Measurements from ENCODE around the gene FAF1. TPM values are rescaled to one million over a fixed set of nuclear protein-coding genes. Genes with fewer than 3 reads are reported as not detected.

FAF1 gene
- total RNA-seq, 1 donor from 2014 or later, result 52.7 TPM

DNA sequence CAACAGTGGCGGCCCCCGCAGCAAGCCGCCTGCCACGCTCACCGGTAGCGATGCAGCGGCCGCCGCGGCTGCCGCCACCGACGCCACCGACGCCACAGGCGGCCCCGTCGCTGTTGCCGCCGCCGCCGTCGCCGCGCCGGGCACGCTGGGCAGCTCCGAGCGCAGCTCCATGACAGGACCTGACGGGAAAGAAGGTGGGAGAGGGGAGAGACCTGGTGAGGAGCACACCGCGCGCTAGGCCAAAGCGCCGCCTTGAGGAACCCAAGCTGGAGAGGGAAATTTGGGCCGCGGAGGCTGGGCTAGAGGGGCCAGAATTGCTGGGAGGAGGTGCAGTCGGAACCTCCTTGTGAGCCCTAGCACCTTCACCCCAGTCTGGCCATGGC is 538.7 kb downstream of the FAF1 start:
- TF ChIP-seq, protein P1, sequence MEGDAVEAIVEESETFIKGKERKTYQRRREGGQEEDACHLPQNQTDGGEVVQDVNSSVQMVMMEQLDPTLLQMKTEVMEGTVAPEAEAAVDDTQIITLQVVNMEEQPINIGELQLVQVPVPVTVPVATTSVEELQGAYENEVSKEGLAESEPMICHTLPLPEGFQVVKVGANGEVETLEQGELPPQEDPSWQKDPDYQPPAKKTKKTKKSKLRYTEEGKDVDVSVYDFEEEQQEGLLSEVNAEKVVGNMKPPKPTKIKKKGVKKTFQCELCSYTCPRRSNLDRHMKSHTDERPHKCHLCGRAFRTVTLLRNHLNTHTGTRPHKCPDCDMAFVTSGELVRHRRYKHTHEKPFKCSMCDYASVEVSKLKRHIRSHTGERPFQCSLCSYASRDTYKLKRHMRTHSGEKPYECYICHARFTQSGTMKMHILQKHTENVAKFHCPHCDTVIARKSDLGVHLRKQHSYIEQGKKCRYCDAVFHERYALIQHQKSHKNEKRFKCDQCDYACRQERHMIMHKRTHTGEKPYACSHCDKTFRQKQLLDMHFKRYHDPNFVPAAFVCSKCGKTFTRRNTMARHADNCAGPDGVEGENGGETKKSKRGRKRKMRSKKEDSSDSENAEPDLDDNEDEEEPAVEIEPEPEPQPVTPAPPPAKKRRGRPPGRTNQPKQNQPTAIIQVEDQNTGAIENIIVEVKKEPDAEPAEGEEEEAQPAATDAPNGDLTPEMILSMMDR (IDR thresholded peaks at IDR 0.05; ENCODE audit: insufficient read depth, low read length, severe bottlenecking), result no peak
- Histone ChIP-seq H3K27me3 (ENCODE audit: control insufficient read depth, insufficient read depth, low read length) (peaks cover 56% of the 10 kb centered on the region), H3K36me3 (ENCODE audit: control insufficient read depth, insufficient read depth, low read length) (no peaks in the 10 kb centered on the region), H3K4me3 (ENCODE audit: low read depth, low read length) (no peak overlapping the region)
- FAIRE-seq (no peak), DNase-seq (ENCODE audit: low read depth) (no peak)

GRCh38 chr1:50420689-50421365 is 539.2 kb downstream of the FAF1 start:
- Histone ChIP-seq H3K4me3 (ENCODE audit: low read depth, low read length) (no peak overlapping the region), H3K27me3 (ENCODE audit: control insufficient read depth, insufficient read depth, low read length) (peaks cover 54% of the 10 kb centered on the region), H3K36me3 (ENCODE audit: control insufficient read depth, insufficient read depth, low read length) (no peaks in the 10 kb centered on the region)
- FAIRE-seq, result no peak
- TF ChIP-seq, protein P1 (IDR thresholded peaks at IDR 0.05; ENCODE audit: insufficient read depth, low read length, severe bottlenecking), result no peak
- no peak for DNase-seq (ENCODE audit: low read depth)

GRCh38 chr1:50419907-50420677 is 540.0 kb downstream of the FAF1 start:
- Histone ChIP-seq H3K27me3 (ENCODE audit: control insufficient read depth, insufficient read depth, low read length) (peaks cover 48% of the 10 kb centered on the region), H3K36me3 (ENCODE audit: control insufficient read depth, insufficient read depth, low read length) (no peaks in the 10 kb centered on the region), H3K4me3 (ENCODE audit: low read depth, low read length) (no peak overlapping the region)
- no peak for DNase-seq (ENCODE audit: low read depth)
- TF ChIP-seq, protein P1 (IDR thresholded peaks at IDR 0.05; ENCODE audit: insufficient read depth, low read length, severe bottlenecking), result no peak
- FAIRE-seq, result no peak

DNA sequence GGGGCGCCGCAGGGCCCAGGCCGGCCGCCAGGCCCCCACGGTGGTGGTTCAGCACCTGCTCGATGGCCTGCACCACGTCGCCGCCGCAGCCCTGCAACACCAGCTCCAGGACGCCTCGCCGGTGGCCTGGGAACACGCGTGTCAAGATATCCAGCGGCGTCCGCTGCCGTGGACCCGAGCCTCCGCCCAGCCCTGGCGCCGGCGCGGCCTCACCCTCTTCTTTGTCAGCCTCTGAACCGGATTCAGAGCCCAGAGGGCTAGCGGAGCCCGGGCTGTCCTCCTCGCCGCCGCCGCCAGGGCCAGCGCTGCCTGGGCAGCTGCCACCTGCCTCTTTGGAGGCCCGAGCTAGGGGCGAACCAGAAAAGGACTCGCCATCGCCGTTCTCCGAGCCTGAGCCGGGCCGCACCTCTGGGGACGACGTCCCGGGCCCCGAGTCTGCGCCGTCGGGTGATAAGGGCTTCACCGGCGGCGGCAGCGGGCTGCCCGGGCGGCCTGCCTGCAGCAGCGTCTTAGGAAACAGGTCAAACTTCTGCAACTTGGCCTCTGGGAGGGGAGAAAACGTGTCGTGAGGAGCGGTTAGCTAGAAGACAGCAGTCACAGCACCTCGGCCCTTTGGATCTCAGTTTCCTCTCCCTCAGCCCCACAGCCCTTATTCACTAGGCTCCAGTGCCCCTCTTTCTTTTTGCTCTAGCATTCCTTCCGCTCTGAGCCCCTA is 540.7 kb downstream of the FAF1 start:
- DNase-seq (ENCODE audit: low read depth), result no peak
- Histone ChIP-seq H3K27me3 (ENCODE audit: control insufficient read depth, insufficient read depth, low read length) (peaks cover 43% of the 10 kb centered on the region), H3K36me3 (ENCODE audit: control insufficient read depth, insufficient read depth, low read length) (no peaks in the 10 kb centered on the region), H3K4me3 (ENCODE audit: low read depth, low read length) (no peak overlapping the region)
- FAIRE-seq, result no peak
- TF ChIP-seq, protein P1 (IDR thresholded peaks at IDR 0.05; ENCODE audit: insufficient read depth, low read length, severe bottlenecking), result no peak

- peaks cover 43% of the 10 kb centered on the region for H3K27me3 ChIP-seq (ENCODE audit: control insufficient read depth, insufficient read depth, low read length)
- DNase-seq (ENCODE audit: low read depth), result no peak
- H3K4me3 ChIP-seq (ENCODE audit: low read depth, low read length), result no peak overlapping the region
- FAIRE-seq, result no peak
- TF ChIP-seq, protein P1 (IDR thresholded peaks at IDR 0.05; ENCODE audit: insufficient read depth, low read length, severe bottlenecking), result no peak
- H3K36me3 ChIP-seq (ENCODE audit: control insufficient read depth, insufficient read depth, low read length), result no peaks in the 10 kb centered on the region
Observed at GRCh38 chr1:50418600-50419109, 541.4 kb downstream of the FAF1 start.

All from bronchial epithelial cell (primary cell).